HCT116 (cell line): ENCODE measurements around the gene HES1. TPM values are rescaled to one million over a fixed set of nuclear protein-coding genes. Genes with fewer than 3 reads are reported as not detected.

Source experiments
- ATAC-seq: fragments of 200-7000 bp; cut with Tn5 transposase; 2 replicates; pipeline ENCODE4 v1.9.1; 2020; ENCODE audit warnings: mild to moderate bottlenecking, moderate library complexity
- BruUV-seq: library from RNA; stranded (reverse); fragments of 400-500 nt; replicated peaks from 2 replicates; lab custom pipeline; 2021; lab: Mats Ljungman, UMichigan
- CTCF ChIA-PET: fragments of 300-600 bp; sonication (Branson Sonifier 250); formaldehyde crosslinking; loops from one replicate; lab custom pipeline; 2021; ENCODE audit warnings: antibody characterized with exemption; lab: Charles Lee
- POLR2A ChIA-PET: fragments of 300-600, 350-600 bp; sonication (Branson Sonifier 250); formaldehyde crosslinking; loops from one replicate; lab custom pipeline; 2021; ENCODE audit warnings: antibody characterized with exemption; lab: Charles Lee
- RAD21 ChIA-PET, 2 experiments: fragments of 300-600 bp; sonication (Branson Sonifier 250); formaldehyde crosslinking; loops; one replicate each; lab custom pipeline; 2023; ENCODE audit warnings: low total read pairs in 2 of 2; ENCODE audit not compliant: uncharacterized antibody in 2 of 2, unreplicated experiment in 2 of 2, low non-redundant PET in 1 of 2; lab: Charles Lee
- DNase-seq: peaks from one replicate; pipeline ENCODE4 v3.0.0-alpha.2; 2010; ENCODE audit warnings: low read depth, low spot score
- H2AFZ ChIP-seq: fragments of 200-600 bp; shearing (Covaris generic), sonication (generic); 2 replicates; pipeline ENCODE4 v1.6.1; 2017; ENCODE audit warnings: low read depth, mixed run types, mixed read lengths, antibody characterized with exemption, low read length; ENCODE audit not compliant: poor library complexity, severe bottlenecking
- H3K27ac ChIP-seq: 2 replicates; pipeline ENCODE4 v1.5.1; 2012; ENCODE audit warnings: low read depth, low read length
- H3K27me3 ChIP-seq: fragments of 200-600 bp; sonication (generic); 2 replicates; pipeline ENCODE4 v1.6.1; 2016; ENCODE audit warnings: mixed run types, low read length, mixed read lengths; ENCODE audit not compliant: insufficient read depth
- H3K36me3 ChIP-seq, 2 experiments: fragments of 200-500 bp in 1 of 2; fragments of 200-600 bp in 1 of 2; sonication (Bioruptor generic) in 1 of 2; sonication (generic) in 1 of 2; 2 replicates each; pipeline versions ENCODE4 v1.5.1 to v1.6.1; 2014 to 2016; ENCODE audit warnings: low read length in 2 of 2, inconsistent platforms in 1 of 2, mixed read lengths in 1 of 2, mixed run types in 1 of 2; ENCODE audit not compliant: insufficient read depth in 2 of 2, control insufficient read depth in 1 of 2
- H3K4me1 ChIP-seq, 2 experiments: fragments of 200-600 bp in 1 of 2; sonication (generic) in 1 of 2; 2 replicates each; pipeline versions ENCODE4 v1.5.1 to v1.6.1; 2012 to 2017; ENCODE audit warnings: low read length in 2 of 2, inconsistent platforms in 1 of 2, mild to moderate bottlenecking in 1 of 2, mixed read lengths in 1 of 2, mixed run types in 1 of 2, moderate library complexity in 1 of 2; ENCODE audit not compliant: insufficient read depth in 2 of 2, control insufficient read depth in 1 of 2
- H3K4me2 ChIP-seq: fragments of 200-600 bp; sonication (generic); 2 replicates; pipeline ENCODE4 v1.6.1; 2017; ENCODE audit warnings: mixed run types, low read length, mixed read lengths
- H3K4me3 ChIP-seq, 2 experiments: fragments of 200-600 bp in 1 of 2; sonication (generic) in 1 of 2; replicated peaks in 1 of 2; 2 replicates each; pipeline ENCODE4 v1.5.1; 2011 to 2016; ENCODE audit warnings: low read length in 2 of 2, control low read depth in 1 of 2, low read depth in 1 of 2, mild to moderate bottlenecking in 1 of 2, mixed read lengths in 1 of 2, mixed run types in 1 of 2
- H3K79me2 ChIP-seq: fragments of 200-600 bp; sonication (generic); 2 replicates; pipeline ENCODE4 v1.6.1; 2017; ENCODE audit warnings: mild to moderate bottlenecking, mixed run types, low read length, moderate library complexity, mixed read lengths; ENCODE audit not compliant: insufficient read depth
- H3K9ac ChIP-seq: fragments of 200-600 bp; sonication (generic); 2 replicates; pipeline ENCODE4 v1.6.1; 2016; ENCODE audit warnings: low read length, mixed read lengths
- H3K9me2 ChIP-seq: fragments of 200-600 bp; sonication (generic), shearing (Covaris generic); 2 replicates; pipeline ENCODE4 v1.6.1; 2017; ENCODE audit warnings: mixed run types, mild to moderate bottlenecking, moderate library complexity; ENCODE audit not compliant: insufficient read depth
- H3K9me3 ChIP-seq, 2 experiments: fragments of 200-500 bp in 1 of 2; fragments of 200-600 bp in 1 of 2; sonication (Bioruptor generic) in 1 of 2; sonication (generic) in 1 of 2; 2 replicates each; pipeline ENCODE4 v1.6.1; 2014 to 2017; ENCODE audit warnings: low read length in 2 of 2, mixed read lengths in 2 of 2, inconsistent platforms in 1 of 2, low read depth in 1 of 2, mild to moderate bottlenecking in 1 of 2, mixed run types in 1 of 2, moderate library complexity in 1 of 2; ENCODE audit not compliant: control insufficient read depth in 1 of 2, insufficient read depth in 1 of 2
- H4K20me1 ChIP-seq: fragments of 200-600 bp; sonication (generic), shearing (Covaris generic); 2 replicates; pipeline ENCODE4 v1.6.1; 2017; ENCODE audit warnings: mixed run types, mild to moderate bottlenecking, moderate library complexity; ENCODE audit not compliant: insufficient read depth
- ATF3 ChIP-seq: IDR thresholded peaks from 2 replicates; pipeline ENCODE4 v1.6.1; 2012
- CBX3 ChIP-seq: IDR thresholded peaks from 2 replicates; pipeline ENCODE4 v1.6.1; 2012; ENCODE audit warnings: low read depth
- CEBPB ChIP-seq: IDR thresholded peaks from 2 replicates; pipeline ENCODE4 v1.6.1; 2012; ENCODE audit warnings: low read depth
- EGR1 ChIP-seq: IDR thresholded peaks from 2 replicates; pipeline ENCODE4 v1.6.1; 2012; ENCODE audit warnings: low read depth
- ELF1 ChIP-seq: IDR thresholded peaks from 2 replicates; pipeline ENCODE4 v1.6.1; 2012; ENCODE audit warnings: low read depth, borderline replicate concordance
- EZH2 ChIP-seq: fragments of 200-600 bp; sonication (generic); IDR thresholded peaks from 2 replicates; pipeline ENCODE4 v1.6.1; 2017; ENCODE audit warnings: antibody characterized with exemption, mixed run types
- FOSL1 ChIP-seq: IDR thresholded peaks from 2 replicates; pipeline ENCODE4 v1.6.1; 2012; ENCODE audit warnings: low read depth
- MAX ChIP-seq: IDR thresholded peaks from 2 replicates; pipeline ENCODE4 v1.6.1; 2012
- POLR2A ChIP-seq: IDR thresholded peaks from 2 replicates; pipeline ENCODE4 v1.7.0; 2011; ENCODE audit warnings: borderline replicate concordance; ENCODE audit not compliant: insufficient read depth, insufficient read length; ENCODE audit errors: extremely low read depth
- POLR2AphosphoS5 ChIP-seq: IDR thresholded peaks from 2 replicates; pipeline ENCODE4 v1.6.1; 2011; ENCODE audit warnings: mild to moderate bottlenecking, low read depth, low read length, moderate library complexity
- RAD21 ChIP-seq: IDR thresholded peaks from 2 replicates; pipeline ENCODE4 v1.6.1; 2012; ENCODE audit warnings: low read depth, mild to moderate bottlenecking
- SIN3A ChIP-seq: IDR thresholded peaks from 2 replicates; pipeline ENCODE4 v1.6.1; 2012; ENCODE audit warnings: low read depth
- SRF ChIP-seq: IDR thresholded peaks from 2 replicates; pipeline ENCODE4 v1.6.1; 2012; ENCODE audit warnings: low read depth
- YY1 ChIP-seq: IDR thresholded peaks from 2 replicates; pipeline ENCODE4 v1.6.1; 2011; ENCODE audit warnings: low read length, low read depth, moderate library complexity, mild to moderate bottlenecking; ENCODE audit not compliant: insufficient replicate concordance; ENCODE audit errors: extremely low read depth
- ZBTB33 ChIP-seq: IDR thresholded peaks from 2 replicates; pipeline ENCODE4 v1.6.1; 2011; ENCODE audit warnings: mild to moderate bottlenecking, low read length, moderate library complexity; ENCODE audit not compliant: insufficient replicate concordance; ENCODE audit errors: extremely low read depth
- ZNF274 ChIP-seq: fragments of 200-500 bp; sonication (Bioruptor generic); IDR thresholded peaks from 2 replicates; pipeline ENCODE4 v1.6.1; 2014; ENCODE audit warnings: mild to moderate bottlenecking, low read depth, low read length, inconsistent platforms
- intact Hi-C: fragments of 100-400 bp; cut with micrococcal nuclease; formaldehyde crosslinking; loops from 2 replicates; pipeline ENCODE4 v1.10.0; 2022
- total RNA-seq: library from RNA; stranded (reverse); gene quantifications from one replicate; pipeline ENCODE4 v1.2.1, GENCODE V29; 2021; ENCODE audit not compliant: unreplicated experiment

HES1 gene
- total RNA-seq, 1 experiment from 2014 or later: 32.9 TPM

- Histone ChIP-seq H3K4me1 (no peaks in the 10 kb centered on the region), H2AFZ (no peak overlapping the region), H3K9ac (no peak overlapping the region), H3K9me2 (no peaks in the 10 kb centered on the region), H3K27ac (no peak overlapping the region), H3K4me3 (no peak overlapping the region), H3K4me2 (no peak overlapping the region), H3K9me3 (no peaks in the 10 kb centered on the region), H3K36me3 (no peaks in the 10 kb centered on the region), H3K79me2 (no peaks in the 10 kb centered on the region), H4K20me1 (no peaks in the 10 kb centered on the region), H3K27me3 (no peaks in the 10 kb centered on the region)
- intact Hi-C loops: no loop called here
- TF ChIP-seq CBX3 (no peak), RAD21 (no peak), SRF (no peak), POLR2AphosphoS5 (no peak), ZNF274 (no peak), YY1 (no peak)
- DNase-seq (no peak), ATAC-seq (no peak)
- ChIA-PET CTCF (no interaction called here), RAD21 (no interaction called here), POLR2A (no interaction called here)
- no TSS peak for BruUV-seq
These were observed 49.3 kb downstream of the HES1 start for GRCh38 chr3:194185221-194185620.

- no peaks in the 10 kb centered on the region for H4K20me1 ChIP-seq
- no peaks in the 10 kb centered on the region for H3K79me2 ChIP-seq
- no peaks in the 10 kb centered on the region for H3K9me2 ChIP-seq
- H3K27ac ChIP-seq: no peak overlapping the region
- ATAC-seq: no peak
- no peak for DNase-seq
- H3K4me3 ChIP-seq: no peak overlapping the region
- intact Hi-C loops: no loop called here
- H3K4me2 ChIP-seq: no peak overlapping the region
- no peaks in the 10 kb centered on the region for H3K4me1 ChIP-seq
- H2AFZ ChIP-seq: no peak overlapping the region
- H3K9ac ChIP-seq: no peak overlapping the region
- CTCF ChIA-PET: no interaction called here
- RAD21 ChIA-PET: no interaction called here
- TF ChIP-seq EZH2 (no peak), EGR1 (no peak), POLR2A (no peak), SIN3A (no peak), ZBTB33 (no peak), FOSL1 (no peak), MAX (no peak), ATF3 (no peak), CEBPB (no peak), ELF1 (no peak)
- TF ChIP-seq, all 23 proteins: peak for 0
- no TSS peak for BruUV-seq
- Histone ChIP-seq H3K36me3 (no peaks in the 10 kb centered on the region), H3K27me3 (no peaks in the 10 kb centered on the region), H3K9me3 (no peaks in the 10 kb centered on the region)
- POLR2A ChIA-PET: no interaction called here
These were observed 51.4 kb downstream of the HES1 start for GRCh38 chr3:194187233-194187944.
